ENCODE data around the gene BTBD9. TPM values are rescaled to one million over a fixed set of nuclear protein-coding genes. Genes with fewer than 3 reads are reported as not detected.

BTBD9 gene
- total and polyA plus RNA-seq, 2 of the 13 experiments (the other 11 are each of a cell fraction or from before 2014, with no cell fraction given), result 1.2 to 3.0 TPM

DNA sequence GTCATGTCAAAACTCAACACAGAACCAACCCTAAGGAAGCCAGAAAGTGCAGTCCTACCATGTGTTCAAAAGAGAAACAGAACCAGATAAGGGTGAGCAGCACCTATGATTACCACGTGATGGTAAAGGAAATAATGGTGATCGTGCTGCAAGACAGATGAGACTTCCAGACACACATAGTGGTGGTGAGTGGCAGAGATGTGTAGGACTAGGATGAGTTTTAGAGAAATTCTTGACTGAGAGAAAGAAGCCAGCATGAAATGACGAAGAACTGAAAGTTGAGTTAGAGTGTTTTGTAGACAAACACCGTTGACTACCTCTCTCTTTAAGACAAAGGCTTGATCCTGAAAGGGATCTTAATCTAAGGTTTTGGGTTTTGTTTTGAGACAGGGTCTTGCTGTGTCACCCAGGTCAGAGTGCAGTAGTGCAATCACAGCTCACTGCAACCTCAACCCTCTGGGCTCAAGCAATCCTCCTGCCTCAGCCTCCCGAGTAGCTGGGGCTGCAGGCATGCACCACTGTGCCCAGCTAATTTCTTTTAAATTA, 10.6 kb upstream of the BTBD9 start:
- DNase-seq (ENCODE audit: low spot score) (no peak), FAIRE-seq (no peak), ATAC-seq (no peak)
- POLR2A ChIA-PET, result interaction anchor here (1.0 kb wide), 1 partner anchor 138 kb away, joined by 3 read pairs; no protein-coding TSS in a partner anchor
- CTCF ChIA-PET (ENCODE audit: low intra/inter-chr PET ratio, low total read pairs), result no interaction called here
- H3K27ac ChIP-seq (ENCODE audit: extremely low read length, insufficient read depth, low read length), result no peak overlapping the region
- no peak overlapping the region for H3K4me2 ChIP-seq (ENCODE audit: low read depth, low read length)
- H3K36me3 ChIP-seq (replicated peaks in 1 of 2; ENCODE audit: control insufficient read depth in 1 of 2, insufficient read depth in 2 of 2, low read length in 2 of 2), result no peaks in the 10 kb centered on the region
- 38% methylated on average over 5 of the region's 5 CpGs for WGBS (ENCODE audit: low lambda C conversion rate)
- H3K4me3 ChIP-seq (replicated peaks in 1 of 3; ENCODE audit: insufficient read depth in 1 of 3, low read depth in 2 of 3, low read length in 3 of 3), result no peak overlapping the region
- intact Hi-C loops (cut with micrococcal nuclease; ENCODE audit: unreplicated experiment) (no loop called here), in situ Hi-C loops (cut with HindIII; ENCODE audit: extremely low pct_ligation_motif_present, low pct_unique_long_range_greater_than_20kb) (no loop called here)
- no peaks in the 10 kb centered on the region for H4K20me1 ChIP-seq (ENCODE audit: insufficient read depth, low read length)
- H3K4me1 ChIP-seq (ENCODE audit: insufficient read depth, low read length), result no peaks in the 10 kb centered on the region
- BruUV-seq (replicated peaks), result no TSS peak
- H2AFZ ChIP-seq (ENCODE audit: low read length), result no peak overlapping the region
- no peaks in the 10 kb centered on the region for H3K27me3 ChIP-seq (ENCODE audit: control insufficient read depth in 1 of 2, insufficient read depth in 2 of 2, low read length in 2 of 2)
- no peak overlapping the region for H3K9ac ChIP-seq (ENCODE audit: insufficient read depth, low read depth, low read length)
- no peaks in the 10 kb centered on the region for H3K79me2 ChIP-seq (ENCODE audit: insufficient read depth, low read length)
- no peaks in the 10 kb centered on the region for H3K9me3 ChIP-seq (ENCODE audit: low read length)
- TF ChIP-seq CHD2 (IDR thresholded peaks at IDR 0.05; ENCODE audit: low read depth, low read length), result no peak
- TF ChIP-seq, protein P1, sequence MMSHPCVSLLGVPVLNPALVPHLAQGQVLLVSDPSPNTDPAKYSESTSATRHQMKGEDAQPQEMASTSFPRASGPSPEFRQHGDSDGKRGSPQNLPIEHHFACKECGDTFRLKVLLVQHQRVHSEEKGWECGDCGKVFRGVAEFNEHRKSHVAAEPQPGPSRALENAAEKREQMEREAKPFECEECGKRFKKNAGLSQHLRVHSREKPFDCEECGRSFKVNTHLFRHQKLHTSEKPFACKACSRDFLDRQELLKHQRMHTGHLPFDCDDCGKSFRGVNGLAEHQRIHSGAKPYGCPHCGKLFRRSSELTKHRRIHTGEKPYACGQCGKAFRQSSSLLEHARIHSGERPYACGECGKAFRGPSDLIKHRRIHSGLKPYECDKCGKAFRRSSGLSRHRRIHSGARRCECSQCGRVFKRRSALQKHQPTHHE (CRISPR knock-in tag; IDR thresholded peaks at IDR 0.05; ENCODE audit: borderline replicate concordance), result no peak
- TF ChIP-seq ZNF253 (CRISPR knock-in tag; IDR thresholded peaks at IDR 0.05; ENCODE audit: borderline replicate concordance), result no peak

DNA sequence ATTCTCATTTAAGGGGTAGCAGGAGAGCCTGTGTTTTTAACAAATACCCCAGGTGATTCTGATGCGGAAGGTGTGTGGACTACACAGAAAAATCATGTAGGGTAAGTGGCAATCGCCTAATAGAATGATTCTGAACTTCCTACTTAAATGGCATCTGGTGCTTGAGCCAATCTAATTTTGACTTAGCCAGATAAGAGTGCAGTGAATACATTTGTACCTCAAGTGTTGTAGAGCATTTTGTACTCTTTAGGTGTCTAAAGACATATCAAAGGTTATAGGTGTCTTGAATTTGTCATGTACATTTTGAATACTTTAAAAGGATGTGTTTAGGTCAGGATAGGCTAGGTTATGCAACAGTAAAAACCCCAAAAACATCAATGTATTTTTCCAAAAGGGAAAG, 10.0 kb upstream of the BTBD9 start:
- H3K4me3 ChIP-seq (replicated peaks in 1 of 3; ENCODE audit: insufficient read depth in 1 of 3, low read depth in 2 of 3, low read length in 3 of 3), result no peak overlapping the region
- H3K27ac ChIP-seq (ENCODE audit: extremely low read length, insufficient read depth, low read length), result no peak overlapping the region
- WGBS (ENCODE audit: low lambda C conversion rate), result 61% methylated on average over 2 of the region's 2 CpGs
- no peaks in the 10 kb centered on the region for H3K9me3 ChIP-seq (ENCODE audit: low read length)
- H3K4me2 ChIP-seq (ENCODE audit: low read depth, low read length), result no peak overlapping the region
- no peaks in the 10 kb centered on the region for H3K79me2 ChIP-seq (ENCODE audit: insufficient read depth, low read length)
- no peaks in the 10 kb centered on the region for H3K27me3 ChIP-seq (ENCODE audit: control insufficient read depth in 1 of 2, insufficient read depth in 2 of 2, low read length in 2 of 2)
- DNase-seq (ENCODE audit: low spot score), result no peak
- ATAC-seq, result no peak
- TF ChIP-seq SP1 (IDR thresholded peaks at IDR 0.05) (no peak), SP1 (CRISPR knock-in tag; IDR thresholded peaks at IDR 0.05) (no peak), ZSCAN22 (CRISPR knock-in tag; IDR thresholded peaks at IDR 0.05) (no peak), STAT5B (CRISPR knock-in tag; IDR thresholded peaks at IDR 0.05) (no peak), ZNF607 (CRISPR knock-in tag; IDR thresholded peaks at IDR 0.05; ENCODE audit: borderline replicate concordance) (no peak)
- intact Hi-C loops (cut with micrococcal nuclease; ENCODE audit: unreplicated experiment), result no loop called here
- H3K9ac ChIP-seq (ENCODE audit: insufficient read depth, low read depth, low read length), result no peak overlapping the region
- CTCF ChIA-PET (ENCODE audit: low intra/inter-chr PET ratio, low total read pairs), result no interaction called here
- no peak overlapping the region for H2AFZ ChIP-seq (ENCODE audit: low read length)
- FAIRE-seq, result no peak
- in situ Hi-C loops (cut with HindIII; ENCODE audit: extremely low pct_ligation_motif_present, low pct_unique_long_range_greater_than_20kb), result no loop called here
- no peaks in the 10 kb centered on the region for H3K36me3 ChIP-seq (replicated peaks in 1 of 2; ENCODE audit: control insufficient read depth in 1 of 2, insufficient read depth in 2 of 2, low read length in 2 of 2)
- H3K4me1 ChIP-seq (ENCODE audit: insufficient read depth, low read length), result no peaks in the 10 kb centered on the region
- BruUV-seq (replicated peaks), result no TSS peak
- no peaks in the 10 kb centered on the region for H4K20me1 ChIP-seq (ENCODE audit: insufficient read depth, low read length)
- POLR2A ChIA-PET, result no interaction called here
